Liver (tissue), 9 donors: Measurements from ENCODE around the gene CEP250. TPM values are rescaled to one million over a fixed set of nuclear protein-coding genes. Genes with fewer than 3 reads are reported as not detected.

ENCODE experiments used
- DNase-seq: peaks from one replicate; pipeline ENCODE4 v3.0.0-alpha.2; 2017; ENCODE audit warnings: low spot score
- H3K27ac ChIP-seq, 2 donors: one replicate each; pipeline ENCODE4 v1.7.0; 2013; ENCODE audit warnings: inconsistent platforms in 2 of 2, low read length in 2 of 2, control low read depth in 1 of 2, low read depth in 1 of 2, mild to moderate bottlenecking in 1 of 2
- H3K27me3 ChIP-seq, 4 donors: one replicate each; pipeline versions ENCODE4 v1.6.1 to v1.7.0; 2013; ENCODE audit warnings: low read length in 3 of 4, inconsistent platforms in 1 of 4, mild to moderate bottlenecking in 1 of 4, moderate library complexity in 1 of 4; ENCODE audit not compliant: control insufficient read depth in 4 of 4, insufficient read depth in 4 of 4
- H3K36me3 ChIP-seq, 4 donors: one replicate each; pipeline versions ENCODE4 v1.6.1 to v1.7.0; 2013; ENCODE audit warnings: low read length in 3 of 4, mild to moderate bottlenecking in 3 of 4, low read depth in 1 of 4, moderate library complexity in 1 of 4; ENCODE audit not compliant: control insufficient read depth in 4 of 4, insufficient read depth in 3 of 4
- H3K4me1 ChIP-seq, 4 donors: one replicate each; pipeline versions ENCODE4 v1.6.1 to v1.7.0; 2013; ENCODE audit warnings: low read length in 3 of 4, mild to moderate bottlenecking in 3 of 4, moderate library complexity in 1 of 4; ENCODE audit not compliant: control insufficient read depth in 4 of 4, insufficient read depth in 4 of 4
- H3K4me3 ChIP-seq, 3 donors: one replicate each; pipeline versions ENCODE4 v1.6.1 to v1.7.0; 2013; ENCODE audit warnings: low read length in 3 of 3, control low read depth in 1 of 3, low read depth in 1 of 3, mild to moderate bottlenecking in 1 of 3
- H3K9ac ChIP-seq, 2 donors: one replicate each; pipeline ENCODE4 v1.7.0; 2013; ENCODE audit warnings: low read length in 2 of 2, mild to moderate bottlenecking in 2 of 2, moderate library complexity in 2 of 2, control low read depth in 1 of 2, low read depth in 1 of 2
- H3K9me3 ChIP-seq, 4 donors: one replicate each; pipeline versions ENCODE4 v1.6.1 to v1.7.0; 2013; ENCODE audit warnings: low read length in 3 of 4; ENCODE audit not compliant: control insufficient read depth in 4 of 4
- EGR1 ChIP-seq, 2 donors: IDR thresholded peaks; 2 replicates each; pipeline ENCODE4 v1.6.1; 2016 to 2018; ENCODE audit warnings: antibody characterized with exemption in 2 of 2, low read depth in 2 of 2
- FOXA1 ChIP-seq: IDR thresholded peaks from 2 replicates; pipeline ENCODE4 v1.6.1; 2016; ENCODE audit warnings: antibody characterized with exemption
- HNF4A ChIP-seq, 2 donors: conservative IDR thresholded peaks; 2 replicates each; pipeline ENCODE4 v1.6.1; 2016; ENCODE audit warnings: antibody characterized with exemption in 2 of 2, mild to moderate bottlenecking in 2 of 2
- JUND ChIP-seq, 2 donors: IDR thresholded peaks; 2 replicates each; pipeline ENCODE4 v1.6.1; 2016; ENCODE audit warnings: antibody characterized with exemption in 2 of 2
- RAD21 ChIP-seq, 2 donors: IDR thresholded peaks; 2 replicates each; pipeline ENCODE4 v1.6.1; 2016; ENCODE audit warnings: antibody characterized with exemption in 2 of 2, mild to moderate bottlenecking in 2 of 2
- REST ChIP-seq: IDR thresholded peaks from 2 replicates; pipeline ENCODE4 v1.6.1; 2016; ENCODE audit warnings: antibody characterized with exemption, mild to moderate bottlenecking
- RXRA ChIP-seq, 2 donors: IDR thresholded peaks; 2 replicates each; pipeline ENCODE4 v1.6.1; 2017 to 2018; ENCODE audit warnings: antibody characterized with exemption in 2 of 2, mild to moderate bottlenecking in 1 of 2
- TAF1 ChIP-seq: conservative IDR thresholded peaks from 2 replicates; pipeline ENCODE4 v1.6.1; 2016; ENCODE audit warnings: antibody characterized with exemption, mild to moderate bottlenecking
- YY1 ChIP-seq: IDR thresholded peaks from 2 replicates; pipeline ENCODE4 v1.6.1; 2016; ENCODE audit warnings: antibody characterized with exemption, mild to moderate bottlenecking
- ZBTB33 ChIP-seq: IDR thresholded peaks from 2 replicates; pipeline ENCODE4 v1.6.1; 2016; ENCODE audit warnings: antibody characterized with exemption
- WGBS: extraction: QIAGEN DNeasy Blood & Tissue Kit; methylation state at CpG from one replicate; pipeline ENCODE4 v1.1.7; 2013; 5-methylcytosine and 5-hydroxymethylcytosine counted together
- polyA plus RNA-seq, 2 donors: library from polyadenylated mRNA; stranded (reverse) in 1 of 2; unstranded in 1 of 2; fragments of 200-250 nt in 1 of 2; fragments of >200 nt in 1 of 2; fragmentation: Nextera tagmentation in 1 of 2; extraction: Ambion mirVana in 1 of 2; gene quantifications; one replicate each; pipeline versions ENCODE4 v1.2.1 to v1.2.3, GENCODE V29; 2013 to 2015
- total RNA-seq, 2 donors: library from RNA; depleted of rRNA; stranded (reverse); fragments of >200 nt; gene quantifications; one replicate each; pipeline ENCODE4 v1.2.3, GENCODE V29; 2014
- TF ChIP-seq, protein P1 (sequence below): IDR thresholded peaks from 2 replicates; pipeline ENCODE4 v1.6.1; 2016; ENCODE audit warnings: antibody characterized with exemption
- donor health status: healthy.
- donor health status: healthy.
- donor health status: healthy.
- donor health status: healthy.
- donor health status: healthy.

Gene CEP250
- total and polyA plus RNA-seq, 4 donors = 3.4 to 13.3 (median 8.3) TPM

DNA sequence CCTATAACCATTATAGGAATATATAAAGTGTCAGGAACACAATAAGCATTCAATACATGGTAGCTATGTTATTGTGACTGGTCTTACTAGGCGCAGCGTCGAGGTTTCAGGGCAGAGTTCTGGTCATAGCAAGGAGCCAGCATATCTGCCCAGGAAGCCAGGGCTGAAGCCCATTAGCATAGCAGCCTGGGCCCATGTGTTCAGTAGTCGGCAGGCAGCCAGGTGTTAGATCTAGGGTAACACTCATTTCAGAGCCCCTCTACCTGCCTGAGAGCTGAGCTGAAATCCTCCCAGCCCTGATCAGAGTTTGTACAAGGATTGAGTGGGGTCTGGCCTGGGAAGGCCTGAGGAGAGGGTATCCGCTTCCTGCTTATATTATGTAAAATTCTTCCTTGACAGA is 41.9 kb downstream of the CEP250 start:
- DNase-seq = no peak
- no peaks in the 10 kb centered on the region for H3K9me3 ChIP-seq
- no peaks in the 10 kb centered on the region for H3K27me3 ChIP-seq
- no peak overlapping the region for H3K9ac ChIP-seq
- TF ChIP-seq JUND (IDR thresholded peaks at IDR 0.05) (no peak), FOXA1 (no peak), REST (no peak)
- no peaks in the 10 kb centered on the region for H3K4me1 ChIP-seq
- H3K27ac ChIP-seq = no peak overlapping the region
- peaks cover 11 to 80% (median 46%) of the 10 kb centered on the region in 4 donors for H3K36me3 ChIP-seq
- 96% methylated on average over 5 of the region's 5 CpGs for WGBS
- no peak overlapping the region for H3K4me3 ChIP-seq

GRCh38 chr20:35497780-35498189 is 42.4 kb downstream of the CEP250 start:
- no peak overlapping the region for H3K27ac ChIP-seq
- H3K27me3 ChIP-seq = no peaks in the 10 kb centered on the region
- 95% methylated on average over 9 of the region's 9 CpGs for WGBS
- peaks cover 11 to 84% (median 50%) of the 10 kb centered on the region in 4 donors for H3K36me3 ChIP-seq
- H3K9me3 ChIP-seq = no peaks in the 10 kb centered on the region
- TF ChIP-seq REST (no peak), FOXA1 (no peak), RAD21 (IDR thresholded peaks at IDR 0.05) (no peak), JUND (IDR thresholded peaks at IDR 0.05) (no peak), EGR1 (IDR thresholded peaks at IDR 0.05; ENCODE audit: low read depth in 2 of 2) (no peak), YY1 (no peak), RXRA (IDR thresholded peaks at IDR 0.05) (no peak), TAF1 (no peak), HNF4A (conservative IDR thresholded peaks at IDR 0.05) (no peak), ZBTB33 (no peak)
- TF ChIP-seq, protein P1, sequence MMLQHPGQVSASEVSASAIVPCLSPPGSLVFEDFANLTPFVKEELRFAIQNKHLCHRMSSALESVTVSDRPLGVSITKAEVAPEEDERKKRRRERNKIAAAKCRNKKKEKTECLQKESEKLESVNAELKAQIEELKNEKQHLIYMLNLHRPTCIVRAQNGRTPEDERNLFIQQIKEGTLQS = no peak
- H3K4me3 ChIP-seq = no peak overlapping the region
- no peak for DNase-seq
- H3K9ac ChIP-seq = no peak overlapping the region
- no peaks in the 10 kb centered on the region for H3K4me1 ChIP-seq
